ENCODE measurements around the gene PRKCG.
A peak's percentile ranks its signal among the peaks of the same experiment; 100 is the strongest.
"Not testable (repeated sequence)": the region's sequence is repeated elsewhere in the genome, so short reads cannot be mapped to it uniquely, and the experiment has no call there.

The PRKCG gene

DNA sequence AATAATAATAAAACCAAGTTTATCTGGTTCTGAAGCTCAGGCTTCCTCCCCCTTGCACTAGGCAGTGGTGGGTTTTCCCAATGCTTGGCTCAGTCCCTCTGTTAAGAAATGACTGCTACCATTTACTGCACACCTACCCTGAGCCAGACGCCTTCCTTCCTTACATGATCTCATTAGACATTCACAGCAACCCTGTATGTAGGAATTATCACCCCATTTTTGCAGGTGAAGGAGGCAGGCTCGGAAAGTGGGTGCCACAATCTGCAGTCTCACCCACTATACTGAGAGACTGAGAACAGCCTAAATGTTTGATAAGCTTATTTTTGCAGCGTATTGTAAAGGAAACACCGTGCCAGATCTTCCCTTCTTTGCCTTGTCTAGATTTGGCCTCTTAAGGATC is 62.4 kb downstream of the PRKCG start:
- no peak for DNase-seq (ENCODE audit: low spot score)

DNA sequence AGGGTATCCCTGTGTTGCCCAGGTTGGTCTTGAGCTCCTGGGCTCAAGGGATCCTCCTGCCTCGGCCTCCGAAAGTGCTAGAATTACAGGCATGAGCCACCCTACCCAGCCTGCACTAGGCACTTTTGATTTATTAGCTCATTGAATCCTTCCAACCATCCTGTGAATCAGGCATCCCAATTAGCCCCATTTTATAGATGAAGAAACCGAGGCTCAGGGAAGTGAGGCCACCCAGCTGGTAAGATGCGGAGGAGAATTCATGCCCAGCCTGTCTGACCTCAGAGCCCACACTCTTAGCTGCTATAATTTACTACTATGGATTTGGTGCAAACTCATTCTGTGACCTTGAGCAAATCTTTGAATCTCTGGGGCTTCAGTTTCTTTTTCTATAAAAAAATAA is 62.9 kb downstream of the PRKCG start:
- DNase-seq (ENCODE audit: low spot score): no peak

GRCh38 chr19:53945441-53945840 is 63.4 kb downstream of the PRKCG start:
- DNase-seq (ENCODE audit: low spot score): no peak

- no peak for DNase-seq (ENCODE audit: low spot score)
Observed at GRCh38 chr19:53945998-53946397, 64.0 kb downstream of the PRKCG start.

DNA sequence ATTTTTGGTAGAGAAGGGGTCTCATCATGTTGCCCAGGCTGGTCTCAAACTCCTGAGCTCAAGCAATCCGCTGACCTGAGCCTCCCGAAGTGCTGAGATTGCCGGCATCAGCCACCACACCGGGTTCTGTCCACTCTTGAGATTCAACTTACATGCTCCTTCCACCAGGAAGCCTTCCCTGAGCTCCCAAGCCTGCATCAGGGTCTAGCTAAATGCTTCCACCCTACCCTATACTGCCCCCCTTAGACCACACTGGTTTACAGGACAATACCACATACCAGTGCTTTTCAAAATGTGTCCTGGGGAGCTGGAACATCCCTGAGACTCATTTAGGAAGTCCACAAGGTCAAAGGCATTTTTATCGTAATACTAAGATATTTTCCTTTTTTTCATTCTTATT is 65.6 kb downstream of the PRKCG start:
- DNase-seq (ENCODE audit: low spot score): peak; percentile 42

GRCh38 chr19:53948611-53949010 is 66.6 kb downstream of the PRKCG start:
- not testable (repeated sequence) for DNase-seq (ENCODE audit: low spot score)

DNA sequence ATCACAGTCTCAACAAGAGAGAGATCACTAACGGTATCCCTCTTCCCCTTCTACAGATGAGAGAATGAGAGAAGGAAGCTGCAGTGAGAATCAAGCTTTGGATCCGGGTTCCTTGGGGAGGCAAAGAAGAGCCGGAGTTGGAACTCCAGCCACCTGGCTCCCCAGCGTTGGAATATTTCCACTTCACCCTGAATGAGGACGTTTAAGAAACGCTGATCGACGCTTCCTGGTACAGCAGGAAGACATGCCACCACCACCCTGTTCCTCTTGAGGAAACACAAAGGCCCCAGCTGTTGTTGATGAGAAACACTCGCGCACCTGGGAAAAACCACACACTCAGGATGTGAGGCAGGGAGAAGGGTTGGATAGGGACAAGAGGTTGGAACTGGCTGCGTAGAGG is 69.4 kb downstream of the PRKCG start:
- DNase-seq (ENCODE audit: low spot score): no peak

- DNase-seq (ENCODE audit: low spot score): no peak
Observed at GRCh38 chr19:53951947-53952346, 70.0 kb downstream of the PRKCG start.

- DNase-seq (ENCODE audit: low spot score): no peak
Observed at GRCh38 chr19:53953383-53953782, 71.4 kb downstream of the PRKCG start.

All from cerebellar cortex (tissue), 1 donor.